H1 (cell line): Measurements from ENCODE around the gene ARID5B. TPM values are rescaled to one million over a fixed set of nuclear protein-coding genes. Genes with fewer than 3 reads are reported as not detected.

Source experiments
- CTCF ChIA-PET: fragments of 300-600 bp; sonication (Branson Sonifier 250); formaldehyde crosslinking; loops from one replicate; lab custom pipeline; 2021; ENCODE audit not compliant: partially characterized antibody; lab: Charles Lee
- POLR2A ChIA-PET: fragments of 300-600 bp; sonication (Branson Sonifier 250); formaldehyde crosslinking; loops from one replicate; lab custom pipeline; 2021; ENCODE audit warnings: inconsistent platforms; ENCODE audit not compliant: partially characterized antibody; lab: Charles Lee
- DNase-seq, 2 experiments: peaks; one replicate each; pipeline versions ENCODE4 v3.0.0 to v3.0.0-alpha.2; 2010 to 2022; ENCODE audit warnings: low spot score in 2 of 2, low read depth in 1 of 2, mixed read lengths in 1 of 2
- FAIRE-seq: peaks from 2 replicates; lab custom pipeline; 2011; peaks lifted over from hg19 to GRCh38; lab: Jason Lieb, UNC
- H2AFZ ChIP-seq: 2 replicates; pipeline ENCODE4 v1.8.1; 2012; ENCODE audit warnings: low read length, inconsistent platforms
- H2AK5ac ChIP-seq: 2 replicates; pipeline ENCODE4 v1.6.1; 2013; ENCODE audit warnings: low read depth, low read length
- H2BK120ac ChIP-seq: replicated peaks from 2 replicates; pipeline ENCODE3; 2013; ENCODE audit warnings: low read depth, low read length, inconsistent platforms
- H2BK12ac ChIP-seq: 2 replicates; pipeline ENCODE4 v1.6.1; 2013; ENCODE audit warnings: low read depth, low read length
- H2BK15ac ChIP-seq: 2 replicates; pipeline ENCODE4 v1.6.1; 2013; ENCODE audit warnings: low read length
- H2BK20ac ChIP-seq: 2 replicates; pipeline ENCODE4 v1.6.1; 2013; ENCODE audit warnings: low read length
- H2BK5ac ChIP-seq: 2 replicates; pipeline ENCODE4 v1.6.1; 2013; ENCODE audit warnings: low read depth, low read length
- H3K14ac ChIP-seq: 2 replicates; pipeline ENCODE4 v1.6.1; 2013; ENCODE audit warnings: inconsistent platforms; ENCODE audit not compliant: insufficient read length
- H3K18ac ChIP-seq: 2 replicates; pipeline ENCODE4 v1.6.1; 2013; ENCODE audit warnings: low read length; ENCODE audit errors: extremely low read depth
- H3K23ac ChIP-seq: 2 replicates; pipeline ENCODE4 v1.6.1; 2013; ENCODE audit warnings: inconsistent platforms; ENCODE audit not compliant: insufficient read length
- H3K23me2 ChIP-seq: 2 replicates; pipeline ENCODE4 v1.6.1; 2013; ENCODE audit warnings: low read depth, low read length
- H3K27ac ChIP-seq: 2 replicates; pipeline ENCODE4 v1.6.1; 2011; ENCODE audit warnings: low read depth, low read length, inconsistent platforms
- H3K27me3 ChIP-seq, 4 experiments: replicated peaks in 1 of 4; 1 replicate in 1 of 4; 2 replicates in 3 of 4; pipeline versions ENCODE4 v1.6.1 to v1.8.1; 2011 to 2013; ENCODE audit warnings: low read length in 3 of 4, mild to moderate bottlenecking in 3 of 4, inconsistent platforms in 2 of 4, mixed read lengths in 2 of 4, moderate library complexity in 1 of 4; ENCODE audit not compliant: control insufficient read depth in 3 of 4, insufficient read depth in 3 of 4; ENCODE audit errors: extremely low read depth in 1 of 4
- H3K36me3 ChIP-seq, 4 experiments: 2 replicates each; pipeline versions ENCODE4 v1.6.1 to v1.8.1; 2011 to 2013; ENCODE audit warnings: mild to moderate bottlenecking in 4 of 4, low read length in 3 of 4, moderate library complexity in 2 of 4, control low read depth in 1 of 4, inconsistent platforms in 1 of 4; ENCODE audit not compliant: insufficient read depth in 4 of 4, control insufficient read depth in 2 of 4
- H3K4ac ChIP-seq: replicated peaks from 2 replicates; pipeline ENCODE3; 2013; ENCODE audit warnings: low read length, low read depth, mixed read lengths, inconsistent platforms; ENCODE audit not compliant: insufficient read length
- H3K4me1 ChIP-seq, 4 experiments: replicated peaks in 1 of 4; 1 replicate in 1 of 4; 2 replicates in 3 of 4; pipeline versions ENCODE4 v1.6.1 to v1.8.1; 2011 to 2013; ENCODE audit warnings: low read length in 3 of 4, inconsistent platforms in 2 of 4, mixed read lengths in 1 of 4; ENCODE audit not compliant: insufficient read depth in 4 of 4, control insufficient read depth in 3 of 4
- H3K4me2 ChIP-seq, 2 experiments: 2 replicates each; pipeline versions ENCODE4 v1.6.1 to v1.8.1; 2011 to 2013; ENCODE audit warnings: low read depth in 2 of 2, low read length in 2 of 2, control low read depth in 1 of 2, inconsistent platforms in 1 of 2, mild to moderate bottlenecking in 1 of 2; ENCODE audit not compliant: insufficient read depth in 1 of 2
- H3K4me3 ChIP-seq, 4 experiments: fragments of 200-600, 300-600 bp in 1 of 4; sonication (generic), shearing (Covaris generic), sonication (Bioruptor Twin) in 1 of 4; 2 replicates each; pipeline versions ENCODE4 v1.5.1 to v1.8.1; 2011 to 2016; ENCODE audit warnings: low read length in 4 of 4, low read depth in 3 of 4, control low read depth in 2 of 4, inconsistent platforms in 2 of 4, mild to moderate bottlenecking in 2 of 4, mixed read lengths in 1 of 4, moderate library complexity in 1 of 4; ENCODE audit not compliant: insufficient read depth in 2 of 4; ENCODE audit errors: extremely low read depth in 1 of 4
- H3K56ac ChIP-seq: replicated peaks from 2 replicates; pipeline ENCODE3; 2013; ENCODE audit warnings: low read depth, mild to moderate bottlenecking, mixed read lengths, low read length, inconsistent platforms; ENCODE audit not compliant: insufficient read length
- H3K79me1 ChIP-seq: 2 replicates; pipeline ENCODE4 v1.6.1; 2013; ENCODE audit warnings: low read depth, low read length, control low read depth
- H3K79me2 ChIP-seq, 2 experiments: 2 replicates each; pipeline versions ENCODE4 v1.6.1 to v1.8.1; 2012 to 2013; ENCODE audit warnings: low read length in 2 of 2, mild to moderate bottlenecking in 2 of 2, inconsistent platforms in 1 of 2; ENCODE audit not compliant: insufficient read depth in 2 of 2, control insufficient read depth in 1 of 2
- H3K9ac ChIP-seq, 4 experiments: replicated peaks in 1 of 4; 1 replicate in 1 of 4; 2 replicates in 3 of 4; pipeline versions ENCODE4 v1.6.1 to v1.8.1; 2011 to 2013; ENCODE audit warnings: low read depth in 3 of 4, low read length in 3 of 4, control low read depth in 2 of 4, mild to moderate bottlenecking in 2 of 4, moderate library complexity in 2 of 4, inconsistent platforms in 1 of 4; ENCODE audit errors: extremely low read depth in 1 of 4
- H3K9me3 ChIP-seq, 2 experiments: 2 replicates each; pipeline versions ENCODE4 v1.6.1 to v1.8.1; 2012 to 2013; ENCODE audit warnings: mild to moderate bottlenecking in 2 of 2, moderate library complexity in 2 of 2, control low read depth in 1 of 2, inconsistent platforms in 1 of 2, low read depth in 1 of 2, low read length in 1 of 2, mixed read lengths in 1 of 2; ENCODE audit not compliant: insufficient read depth in 2 of 2
- H4K20me1 ChIP-seq, 2 experiments: replicated peaks in 1 of 2; 2 replicates each; pipeline versions ENCODE3 to v1.8.1; 2011 to 2013; ENCODE audit warnings: inconsistent platforms in 2 of 2, low read length in 2 of 2, mild to moderate bottlenecking in 1 of 2; ENCODE audit not compliant: insufficient read depth in 2 of 2, control insufficient read depth in 1 of 2
- H4K5ac ChIP-seq: 2 replicates; pipeline ENCODE4 v1.6.1; 2013; ENCODE audit warnings: low read length, low read depth, mixed read lengths, inconsistent platforms; ENCODE audit not compliant: insufficient read length
- H4K8ac ChIP-seq: 2 replicates; pipeline ENCODE4 v1.8.0; 2013; ENCODE audit warnings: mild to moderate bottlenecking, moderate library complexity, low read length, inconsistent platforms; ENCODE audit not compliant: insufficient read depth; ENCODE audit errors: extremely low read depth
- H4K91ac ChIP-seq: replicated peaks from 2 replicates; pipeline ENCODE3; 2013; ENCODE audit warnings: low read length, mixed read lengths, inconsistent platforms; ENCODE audit not compliant: insufficient read length
- ASH2L ChIP-seq: fragments of 200-600, 300-600 bp; sonication (generic); IDR thresholded peaks from one replicate; pipeline ENCODE4 v1.7.1; 2017; ENCODE audit warnings: low read length
- E2F6 ChIP-seq: IDR thresholded peaks from 2 replicates; pipeline ENCODE4 v1.6.1; 2012; ENCODE audit warnings: inconsistent platforms
- JUND ChIP-seq: IDR thresholded peaks from 2 replicates; pipeline ENCODE4 v1.6.1; 2011; ENCODE audit warnings: mild to moderate bottlenecking, improper control_type of control experiment, low read length
- KDM1A ChIP-seq: fragments of 200-600, 300-600 bp; sonication (generic); IDR thresholded peaks from 2 replicates; pipeline ENCODE4 v1.7.1; 2016; ENCODE audit warnings: mild to moderate bottlenecking, low read length, borderline replicate concordance
- NANOG ChIP-seq: IDR thresholded peaks from 2 replicates; pipeline ENCODE4 v1.6.1; 2011; ENCODE audit warnings: low read length, low read depth, mild to moderate bottlenecking, inconsistent platforms; ENCODE audit not compliant: insufficient read depth, poor library complexity, severe bottlenecking
- RAD21 ChIP-seq, 2 experiments: IDR thresholded peaks in 1 of 2; conservative IDR thresholded peaks in 1 of 2; 2 replicates each; pipeline ENCODE4 v1.6.1; 2011; ENCODE audit warnings: low read depth in 2 of 2, low read length in 2 of 2, improper control_type of control experiment in 1 of 2, inconsistent platforms in 1 of 2, mild to moderate bottlenecking in 1 of 2, moderate library complexity in 1 of 2
- SRF ChIP-seq: IDR thresholded peaks from 2 replicates; pipeline ENCODE4 v1.6.1; 2011; ENCODE audit warnings: mild to moderate bottlenecking, low read depth, low read length, moderate library complexity
- SUZ12 ChIP-seq: fragments of 200-600 bp; sonication (generic); IDR thresholded peaks from 2 replicates; pipeline ENCODE4 v1.6.1; 2012; ENCODE audit warnings: mild to moderate bottlenecking, inconsistent platforms, low read length, moderate library complexity, mixed read lengths
- TEAD4 ChIP-seq: IDR thresholded peaks from 2 replicates; pipeline ENCODE4 v1.6.1; 2012; ENCODE audit warnings: low read depth, low read length, inconsistent platforms, mixed read lengths
- WGBS, 2 experiments: shearing (Covaris generic) in 1 of 2; methylation state at CpG; one replicate each; pipeline versions ENCODE4 v1.1.6 to v1.1.7; 2013 to 2015; ENCODE audit warnings: low lambda C conversion rate in 2 of 2, mixed read lengths in 2 of 2, inconsistent platforms in 1 of 2, low coverage in 1 of 2, missing lambda C conversion rate in 1 of 2; ENCODE audit not compliant: insufficient replicate concordance in 2 of 2, insufficient coverage in 1 of 2, insufficient read length in 1 of 2; ENCODE audit errors: extremely low coverage in 1 of 2, missing lambda C conversion rate in 1 of 2; 5-methylcytosine and 5-hydroxymethylcytosine counted together
- polyA plus RNA-seq, 7 experiments: library from polyadenylated mRNA; depleted of rRNA in 3 of 7; stranded (reverse) in 5 of 7; unstranded in 2 of 7; fragments of >200 nt in 5 of 7; fragments of 200-250 nt in 2 of 7; gene quantifications; 1 replicate in 5 of 7; 2 replicates in 1 of 7; 4 replicates in 1 of 7; pipeline versions ENCODE4 v1.2.1 to v1.2.3, GENCODE V29; 2011 to 2013; ENCODE audit warnings: missing spikeins in 2 of 7, mixed read lengths in 2 of 7
- total RNA-seq: library from RNA; stranded (reverse); fragmentation: NEBNext Ultra II Directional; extraction: Animal tissue kit (Norgen Biotek cat#: 25700); gene quantifications from 2 replicates; pipeline ENCODE4 v1.2.1, GENCODE V29; 2021
- TF ChIP-seq, protein P1 (sequence below): IDR thresholded peaks from 2 replicates; pipeline ENCODE4 v1.6.1; 2012; ENCODE audit warnings: inconsistent platforms

Gene ARID5B
- total and polyA plus RNA-seq, 2 of the 8 experiments (the other 6 are each of a cell fraction or from before 2014, with no cell fraction given), result 0.21 to 1.1 TPM

- Histone ChIP-seq H3K9ac (no peak overlapping the region), H3K4me2 (peak overlapping the region; percentile 75 to 97), H2BK12ac (no peak overlapping the region), H3K79me1 (no peaks in the 10 kb centered on the region), H3K18ac (peak overlapping the region; percentile 38; the same call in 1 of the 2 replicates), H3K4ac (no peak overlapping the region), H4K20me1 (no peaks in the 10 kb centered on the region), H2BK5ac (no peak overlapping the region), H3K23ac (no peak overlapping the region), H4K5ac (no peak overlapping the region), H4K8ac (peak overlapping the region; percentile 52), H2BK120ac (no peak overlapping the region), H3K27ac (no peak overlapping the region), H3K36me3 (no peaks in the 10 kb centered on the region), H4K91ac (no peak overlapping the region), H3K9me3 (no peaks in the 10 kb centered on the region), H3K4me3 (peak overlapping the region; percentile 19 to 62 (median 53)), H3K27me3 (peaks cover 8 to 36% (median 32%) of the 10 kb centered on the region in 4 experiments), H3K14ac (no peak overlapping the region), H2BK15ac (peak overlapping the region; percentile 18; the same call in 1 of the 2 replicates), H2BK20ac (no peak overlapping the region), H2AFZ (peak overlapping the region; percentile 54), H3K23me2 (peaks cover 16% of the 10 kb centered on the region; the same call in 1 of the 2 replicates), H2AK5ac (no peak overlapping the region), H3K4me1 (peaks cover 0 to 15% (median 5%) of the 10 kb centered on the region in 4 experiments; a peak in 4 of 7 replicates), H3K79me2 (no peaks in the 10 kb centered on the region), H3K56ac (no peak overlapping the region)
- CTCF ChIA-PET, result interaction anchor here (0.6 to 2.9 kb wide), 52 partner anchors 8 to 1088 kb away, joined by 3 to 28 read pairs (median 4); partner anchors contain the start of gene ZNF365
- DNase-seq (peak; percentile 68 to 79), FAIRE-seq (peak; percentile 78)
- WGBS, 2 experiments, result 9% methylated on average over 32 of the region's 32 CpGs; no CpG with 5 or more reads in 1 of the 2 experiments
- POLR2A ChIA-PET, result no interaction called here
- no peak for TF ChIP-seq KDM1A
- TF ChIP-seq RAD21 (IDR thresholded peaks at IDR 0.05 in 1 of 2, conservative IDR thresholded peaks at IDR 0.05 in 1 of 2; ENCODE audit: low read depth in 2 of 2, low read length in 2 of 2), result peak; percentile 67 to 72
- no peak for TF ChIP-seq NANOG
- TF ChIP-seq, protein P1, sequence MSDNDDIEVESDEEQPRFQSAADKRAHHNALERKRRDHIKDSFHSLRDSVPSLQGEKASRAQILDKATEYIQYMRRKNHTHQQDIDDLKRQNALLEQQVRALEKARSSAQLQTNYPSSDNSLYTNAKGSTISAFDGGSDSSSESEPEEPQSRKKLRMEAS, result peak; percentile 81
- peak; percentile 49 for TF ChIP-seq ASH2L
- TF ChIP-seq JUND, result peak; percentile 51; the same call in 1 of the 2 replicates
- no peak for TF ChIP-seq TEAD4
- TF ChIP-seq E2F6, result peak; percentile 90
- TF ChIP-seq SUZ12, result 0 out of 2 replicates have a peak, but pooled peaks have one; percentile 6
- TF ChIP-seq SRF, result no peak
Observed at GRCh38 chr10:61896854-61897661, 4.4 kb upstream of the ARID5B start.
